T-cell (primary cell): ENCODE results near the gene PDGFC. TPM values are rescaled to one million over a fixed set of nuclear protein-coding genes. Genes with fewer than 3 reads are reported as not detected.

Experiments used
- ATAC-seq, 4 experiments: fragments of 200-7000 bp in 3 of 4; fragments of 150-1000 bp in 1 of 4; cut with Tn5 transposase; replicated peaks in 1 of 4; 1 replicate in 3 of 4; 2 replicates in 1 of 4; pipeline ENCODE4 v1.10.0; 2021; ENCODE audit warnings: moderate library complexity in 3 of 4, mild to moderate bottlenecking in 2 of 4, moderate number of reproducible peaks in 1 of 4
- CTCF ChIA-PET, 2 donors: fragments of 300-600 bp; sonication (Branson Sonifier 250); formaldehyde crosslinking; loops; one replicate each; lab custom pipeline; 2022; ENCODE audit warnings: antibody characterized with exemption in 2 of 2; lab: Charles Lee
- POLR2A ChIA-PET, 2 donors: fragments of 300-600 bp; sonication (Branson Sonifier 250); formaldehyde crosslinking; loops; one replicate each; lab custom pipeline; 2022; ENCODE audit warnings: antibody characterized with exemption in 2 of 2; lab: Charles Lee
- DNase-seq, 35 experiments: peaks; one replicate each; pipeline versions ENCODE4 v3.0.0 to v3.0.0-alpha.2; 2013 to 2023
- H3K27ac ChIP-seq: one replicate; pipeline ENCODE4 v1.5.1; 2013; ENCODE audit warnings: low read length
- H3K27me3 ChIP-seq, 2 experiments: replicated peaks in 1 of 2; 1 replicate in 1 of 2; 2 replicates in 1 of 2; pipeline versions ENCODE4 v1.6.1 to v1.7.0; 2013; ENCODE audit warnings: low read length in 1 of 2, mixed read lengths in 1 of 2; ENCODE audit not compliant: control insufficient read depth in 2 of 2, insufficient read depth in 2 of 2; ENCODE audit errors: extremely low read depth in 1 of 2
- H3K36me3 ChIP-seq, 2 donors: 1 replicate in 1 of 2; 2 replicates in 1 of 2; pipeline versions ENCODE4 v1.6.1 to v1.7.0; 2013; ENCODE audit warnings: low read length in 1 of 2; ENCODE audit not compliant: control insufficient read depth in 2 of 2, insufficient read depth in 1 of 2; ENCODE audit errors: extremely low read depth in 1 of 2
- H3K4me1 ChIP-seq, 2 experiments: 1 replicate in 1 of 2; 2 replicates in 1 of 2; pipeline versions ENCODE4 v1.6.1 to v1.7.0; 2013; ENCODE audit warnings: low read length in 2 of 2, mixed read lengths in 1 of 2; ENCODE audit not compliant: insufficient read depth in 2 of 2, control insufficient read depth in 1 of 2; ENCODE audit errors: extremely low read depth in 1 of 2
- H3K4me3 ChIP-seq, 2 donors: 1 replicate in 1 of 2; 2 replicates in 1 of 2; pipeline versions ENCODE4 v1.5.1 to v1.7.0; 2013; ENCODE audit warnings: mild to moderate bottlenecking in 2 of 2, low read length in 1 of 2, moderate library complexity in 1 of 2; ENCODE audit not compliant: control insufficient read depth in 1 of 2; ENCODE audit errors: extremely low read depth in 1 of 2
- H3K9me3 ChIP-seq: 2 replicates; pipeline ENCODE4 v1.7.0; 2013
- H3K27ac Mint-ChIP-seq, 2 donors: one replicate each; pipeline ENCODE4 v1.8.0; 2020 to 2021; ENCODE audit warnings: mild to moderate bottlenecking in 2 of 2, mixed read lengths in 2 of 2
- H3K27me3 Mint-ChIP-seq, 2 donors: one replicate each; pipeline ENCODE4 v1.8.0; 2021 to 2022; ENCODE audit warnings: mixed read lengths in 2 of 2
- H3K36me3 Mint-ChIP-seq: one replicate; pipeline ENCODE4 v1.8.0; 2021; ENCODE audit warnings: mixed read lengths
- H3K4me1 Mint-ChIP-seq, 3 donors: one replicate each; pipeline ENCODE4 v1.8.0; 2020 to 2022; ENCODE audit warnings: mixed read lengths in 3 of 3, mild to moderate bottlenecking in 1 of 3
- H3K4me3 Mint-ChIP-seq, 3 donors: one replicate each; pipeline ENCODE4 v1.8.0; 2020 to 2022; ENCODE audit warnings: mild to moderate bottlenecking in 3 of 3, mixed read lengths in 3 of 3, moderate library complexity in 3 of 3
- H3K9me3 Mint-ChIP-seq, 3 donors: one replicate each; pipeline ENCODE4 v1.8.0; 2020 to 2022; ENCODE audit warnings: mixed read lengths in 3 of 3
- WGBS: methylation state at CpG from one replicate; pipeline ENCODE4 v1.1.5; 2013; ENCODE audit warnings: missing lambda C conversion rate; ENCODE audit not compliant: insufficient coverage; 5-methylcytosine and 5-hydroxymethylcytosine counted together
- total RNA-seq, 35 experiments: library from RNA in 6 of 35; stranded (reverse) in 6 of 35; fragments of 120-200 nt in 1 of 35; gene quantifications; one replicate each; pipeline versions ENCODE4 v1.2.1 to v1.2.4 and lab custom pipeline; 2013 to 2026

The PDGFC gene
- total RNA-seq, 5 donors from 2014 or later (not counting 1 experiment from before 2014, with no cell fraction given), result 0.12 to 1.5 (median 0.47) TPM

GRCh38 chr4:156764846-156765245, 206.8 kb downstream of the PDGFC start:
- Histone ChIP-seq H3K27me3 (no peaks in the 10 kb centered on the region), H3K27ac (no peak overlapping the region), H3K36me3 (no peaks in the 10 kb centered on the region), H3K4me3 (no peak overlapping the region), H3K4me1 (no peaks in the 10 kb centered on the region), H3K9me3 (no peaks in the 10 kb centered on the region)
- no peak for DNase-seq
- Mint-ChIP-seq H3K4me3 (no peak overlapping the region), H3K27ac (no peak overlapping the region), H3K36me3 (no peaks in the 10 kb centered on the region), H3K4me1 (no peaks in the 10 kb centered on the region), H3K9me3 (peaks cover 0 to 8% (median 4%) of the 10 kb centered on the region in 3 donors), H3K27me3 (no peaks in the 10 kb centered on the region)
- WGBS, result no CpG with 5 or more reads among the region's 2 CpGs
- ChIA-PET CTCF (no interaction called here), POLR2A (no interaction called here)
- no peak for ATAC-seq

GRCh38 chr4:156764145-156764544, 207.5 kb downstream of the PDGFC start:
- ChIA-PET POLR2A (no interaction called here), CTCF (no interaction called here)
- DNase-seq (no peak), ATAC-seq (no peak)
- H3K27me3 ChIP-seq, result no peaks in the 10 kb centered on the region
- no peak overlapping the region for H3K27ac ChIP-seq
- H3K4me1 ChIP-seq, result no peaks in the 10 kb centered on the region
- no peaks in the 10 kb centered on the region for H3K4me1 Mint-ChIP-seq
- H3K36me3 ChIP-seq, result no peaks in the 10 kb centered on the region
- H3K4me3 Mint-ChIP-seq, result no peak overlapping the region
- H3K36me3 Mint-ChIP-seq, result no peaks in the 10 kb centered on the region
- no peak overlapping the region for H3K27ac Mint-ChIP-seq
- no peaks in the 10 kb centered on the region for H3K27me3 Mint-ChIP-seq
- H3K9me3 ChIP-seq, result no peaks in the 10 kb centered on the region
- H3K4me3 ChIP-seq, result no peak overlapping the region
- no CpG with 5 or more reads among the region's 2 CpGs for WGBS
- H3K9me3 Mint-ChIP-seq, result peaks cover 0 to 8% (median 4%) of the 10 kb centered on the region in 3 donors

GRCh38 chr4:156763511-156763910, 208.1 kb downstream of the PDGFC start:
- WGBS, result no CpG with 5 or more reads among the region's 2 CpGs
- Histone ChIP-seq H3K27me3 (no peaks in the 10 kb centered on the region), H3K9me3 (no peaks in the 10 kb centered on the region), H3K36me3 (no peaks in the 10 kb centered on the region), H3K4me1 (no peaks in the 10 kb centered on the region), H3K4me3 (no peak overlapping the region), H3K27ac (no peak overlapping the region)
- ChIA-PET CTCF (no interaction called here), POLR2A (no interaction called here)
- ATAC-seq, result no peak
- no peak for DNase-seq
- no peak overlapping the region for H3K4me3 Mint-ChIP-seq
- H3K27me3 Mint-ChIP-seq, result no peaks in the 10 kb centered on the region
- H3K9me3 Mint-ChIP-seq, result peaks cover 0 to 10% (median 4%) of the 10 kb centered on the region in 3 donors
- no peak overlapping the region for H3K27ac Mint-ChIP-seq
- no peaks in the 10 kb centered on the region for H3K36me3 Mint-ChIP-seq
- H3K4me1 Mint-ChIP-seq, result no peaks in the 10 kb centered on the region

- Histone ChIP-seq H3K9me3 (no peaks in the 10 kb centered on the region), H3K4me3 (no peak overlapping the region), H3K4me1 (no peaks in the 10 kb centered on the region), H3K27me3 (no peaks in the 10 kb centered on the region), H3K27ac (no peak overlapping the region), H3K36me3 (no peaks in the 10 kb centered on the region)
- POLR2A ChIA-PET, result no interaction called here
- peaks cover 6 to 13% (median 8%) of the 10 kb centered on the region in 3 donors for H3K9me3 Mint-ChIP-seq
- H3K27ac Mint-ChIP-seq, result no peak overlapping the region
- no peaks in the 10 kb centered on the region for H3K27me3 Mint-ChIP-seq
- CTCF ChIA-PET, result no interaction called here
- H3K4me1 Mint-ChIP-seq, result no peaks in the 10 kb centered on the region
- no peak overlapping the region for H3K4me3 Mint-ChIP-seq
- DNase-seq (no peak), ATAC-seq (no peak)
- WGBS, result 83% methylated on average over 6 of the region's 8 CpGs
- no peaks in the 10 kb centered on the region for H3K36me3 Mint-ChIP-seq
Observed at GRCh38 chr4:156762851-156763250, 208.7 kb downstream of the PDGFC start.

- no peaks in the 10 kb centered on the region for H3K4me1 Mint-ChIP-seq
Observed at GRCh38 chr4:156756118-156756517, 215.5 kb downstream of the PDGFC start.

GRCh38 chr4:156754832-156755570, 216.6 kb downstream of the PDGFC start:
- H3K9me3 Mint-ChIP-seq, result peaks cover 12 to 26% (median 13%) of the 10 kb centered on the region in 3 donors
- POLR2A ChIA-PET, result no interaction called here
- H3K4me1 Mint-ChIP-seq, result no peaks in the 10 kb centered on the region
- DNase-seq (no peak), ATAC-seq (no peak)
- H3K36me3 Mint-ChIP-seq, result no peaks in the 10 kb centered on the region
- no peaks in the 10 kb centered on the region for H3K36me3 ChIP-seq
- no peak overlapping the region for H3K27ac ChIP-seq
- H3K27me3 Mint-ChIP-seq, result no peaks in the 10 kb centered on the region
- 40% methylated on average over 1 of the region's 5 CpGs for WGBS
- no peaks in the 10 kb centered on the region for H3K9me3 ChIP-seq
- H3K4me3 Mint-ChIP-seq, result no peak overlapping the region
- H3K4me3 ChIP-seq, result no peak overlapping the region
- no peaks in the 10 kb centered on the region for H3K4me1 ChIP-seq
- no peak overlapping the region for H3K27ac Mint-ChIP-seq
- H3K27me3 ChIP-seq, result no peaks in the 10 kb centered on the region
- CTCF ChIA-PET, result no interaction called here

More at GRCh38 chr4:156756118-156756517, 215.5 kb downstream of the PDGFC start:
- Histone ChIP-seq H3K4me1 (no peaks in the 10 kb centered on the region), H3K4me3 (no peak overlapping the region), H3K9me3 (no peaks in the 10 kb centered on the region), H3K27me3 (no peaks in the 10 kb centered on the region), H3K36me3 (no peaks in the 10 kb centered on the region), H3K27ac (no peak overlapping the region)
- Mint-ChIP-seq H3K36me3 (no peaks in the 10 kb centered on the region), H3K9me3 (peaks cover 9 to 23% (median 13%) of the 10 kb centered on the region in 3 donors), H3K27ac (no peak overlapping the region), H3K4me3 (no peak overlapping the region), H3K27me3 (no peaks in the 10 kb centered on the region)
- ChIA-PET CTCF (no interaction called here), POLR2A (no interaction called here)
- ATAC-seq, result no peak
- DNase-seq, result no peak
